Measurements from ENCODE around the gene HPDL.
A peak's percentile ranks its signal among the peaks of the same experiment; 100 is the strongest.

Gene HPDL

DNA sequence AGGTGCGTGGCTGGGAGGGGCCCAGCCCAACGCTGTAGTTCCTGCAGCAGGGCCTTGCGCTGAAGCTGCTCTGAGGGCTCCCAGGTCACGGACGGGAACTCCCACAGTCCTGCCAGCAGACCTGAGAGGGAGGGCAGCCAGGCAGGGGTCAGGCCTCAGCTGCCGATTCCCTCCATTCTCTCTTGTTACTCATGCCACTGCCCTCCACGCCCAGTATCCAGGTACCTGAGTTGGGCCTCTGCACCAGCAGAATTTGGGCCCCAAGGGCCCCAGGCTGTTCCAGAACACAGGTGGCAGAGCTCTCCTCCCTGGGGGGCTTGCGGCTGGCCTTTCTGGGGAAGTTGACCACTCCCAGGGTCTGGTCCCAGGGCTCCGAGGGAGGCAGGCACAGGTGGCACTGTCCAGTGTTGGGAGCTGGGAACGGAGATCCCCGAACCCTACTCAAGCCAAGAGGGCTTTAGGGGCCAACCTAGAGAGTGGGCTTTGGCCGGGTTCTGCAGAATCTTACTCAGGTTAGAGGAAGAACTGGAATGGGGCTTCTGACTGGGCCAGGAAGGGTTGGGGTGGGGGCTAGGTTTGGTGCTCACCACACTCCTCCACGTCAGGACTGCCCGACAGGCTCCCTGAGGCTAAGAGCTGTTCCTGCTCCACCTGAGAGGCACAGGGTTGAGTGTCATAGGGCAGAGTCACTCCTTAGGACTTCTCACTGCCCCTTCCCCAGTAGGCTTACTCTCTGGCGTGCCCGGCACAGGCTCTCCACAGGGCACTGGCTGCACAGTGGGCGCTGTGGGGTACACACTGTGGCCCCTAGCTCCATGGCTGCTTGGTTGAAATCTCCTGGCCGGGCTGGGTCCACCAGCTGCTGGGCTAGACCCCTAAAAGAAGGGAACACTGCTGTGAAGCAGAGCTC, 5.0 kb downstream of the HPDL start:
- Mint-ChIP-seq H3K27me3 (peaks cover under 1% of the 10 kb centered on the region), H3K4me1 (peaks cover 51% of the 10 kb centered on the region), H3K9me3 (no peaks in the 10 kb centered on the region), H3K36me3 (peaks cover 17% of the 10 kb centered on the region), H3K4me3 (no peak overlapping the region), H3K27ac (no peak overlapping the region)
- DNase-seq, result no peak
- CTCF ChIA-PET, result interaction anchor here (0.5 to 1.3 kb wide), 2 partner anchors 17 to 568 kb away, joined by 3 read pairs; no protein-coding TSS in a partner anchor

- CTCF ChIA-PET, result interaction anchor here (1.3 kb wide), 1 partner anchor 16 kb away, joined by 3 read pairs; no protein-coding TSS in a partner anchor
- DNase-seq, result no peak
Measured at GRCh38 chr1:45332346-45332720, 5.6 kb downstream of the HPDL start.

DNA sequence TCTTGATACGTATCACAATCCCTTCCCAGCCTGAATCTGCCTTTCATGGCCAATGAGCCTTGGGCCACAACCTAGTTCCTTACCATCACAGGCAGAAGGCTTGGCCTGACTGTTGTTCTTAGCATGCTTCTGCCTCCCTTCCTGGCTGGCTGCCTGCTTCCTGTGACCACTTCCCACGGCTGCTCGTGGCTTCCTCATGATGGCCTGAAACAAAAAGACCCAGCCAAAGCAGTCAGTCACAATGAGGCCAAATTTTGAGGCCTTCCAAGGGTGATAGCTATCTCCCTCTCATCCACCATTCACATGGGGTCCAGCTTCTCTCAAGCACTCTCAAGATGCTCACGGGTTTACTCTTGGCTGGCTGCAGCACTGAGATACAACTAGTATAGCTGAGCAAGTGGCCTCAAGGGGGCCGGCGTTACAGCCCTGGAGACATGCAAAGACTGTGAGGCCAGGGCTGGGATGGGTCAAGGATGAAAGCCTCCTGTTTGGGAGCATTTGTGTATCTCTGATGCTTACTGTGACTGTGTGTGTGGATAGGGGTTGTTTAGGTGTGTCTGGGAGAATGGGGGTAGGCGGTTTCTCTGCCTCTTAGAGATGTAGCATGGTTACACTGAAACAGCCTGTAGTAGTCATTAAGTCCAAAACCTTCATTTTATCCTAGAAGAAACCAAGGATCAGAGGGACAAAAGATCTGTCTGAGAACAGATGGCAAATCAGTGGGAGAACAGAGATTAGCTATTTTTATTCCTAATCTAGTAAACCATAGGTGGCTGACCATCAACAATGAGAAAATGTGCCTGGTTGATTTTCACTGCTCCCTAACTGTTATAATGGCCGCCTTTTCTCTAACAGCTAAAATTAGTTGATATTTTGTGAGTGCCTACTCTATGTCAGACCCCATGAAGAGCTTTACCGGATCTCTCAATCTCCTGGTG, 7.9 kb downstream of the HPDL start:
- peak overlapping the region; percentile 44 for H3K27ac Mint-ChIP-seq
- CTCF ChIA-PET, result interaction anchor here (1.5 kb wide), 1 partner anchor 158 kb away, joined by 4 read pairs; no protein-coding TSS in a partner anchor
- DNase-seq, result peak; percentile 33
- H3K36me3 Mint-ChIP-seq, result peaks cover 31% of the 10 kb centered on the region
- no peaks in the 10 kb centered on the region for H3K9me3 Mint-ChIP-seq
- H3K4me1 Mint-ChIP-seq, result peaks cover 51% of the 10 kb centered on the region
- no peak overlapping the region for H3K4me3 Mint-ChIP-seq
- H3K27me3 Mint-ChIP-seq, result no peaks in the 10 kb centered on the region

More at GRCh38 chr1:45332346-45332720, 5.6 kb downstream of the HPDL start:
- Mint-ChIP-seq H3K27me3 (no peaks in the 10 kb centered on the region), H3K4me1 (peaks cover 51% of the 10 kb centered on the region), H3K27ac (no peak overlapping the region), H3K9me3 (no peaks in the 10 kb centered on the region), H3K4me3 (no peak overlapping the region), H3K36me3 (peaks cover 19% of the 10 kb centered on the region)

DNA sequence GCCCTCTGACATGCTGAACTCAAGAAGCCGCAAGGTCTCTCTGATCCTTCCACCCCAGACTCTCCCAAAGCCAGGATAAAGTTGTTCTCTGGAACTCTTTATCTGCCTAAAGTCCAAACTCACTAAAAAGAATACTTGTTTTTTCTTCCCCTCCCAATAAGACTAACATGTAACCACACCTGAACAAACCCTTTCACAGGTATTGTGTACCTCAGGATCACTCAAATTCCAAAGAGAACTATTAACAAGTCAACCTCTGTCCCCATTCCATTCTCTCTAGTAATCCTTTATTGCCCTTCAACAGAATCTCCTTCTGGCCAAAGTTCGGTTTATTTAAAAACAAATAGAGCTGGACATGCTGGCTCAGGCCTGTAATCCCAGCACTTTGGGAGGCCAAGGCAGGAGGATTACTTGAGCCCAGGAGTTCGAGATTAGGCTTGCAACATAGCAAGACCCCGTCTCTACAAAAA, 9.2 kb downstream of the HPDL start:
- DNase-seq, result no peak
- H3K27ac Mint-ChIP-seq, result no peak overlapping the region

DNA sequence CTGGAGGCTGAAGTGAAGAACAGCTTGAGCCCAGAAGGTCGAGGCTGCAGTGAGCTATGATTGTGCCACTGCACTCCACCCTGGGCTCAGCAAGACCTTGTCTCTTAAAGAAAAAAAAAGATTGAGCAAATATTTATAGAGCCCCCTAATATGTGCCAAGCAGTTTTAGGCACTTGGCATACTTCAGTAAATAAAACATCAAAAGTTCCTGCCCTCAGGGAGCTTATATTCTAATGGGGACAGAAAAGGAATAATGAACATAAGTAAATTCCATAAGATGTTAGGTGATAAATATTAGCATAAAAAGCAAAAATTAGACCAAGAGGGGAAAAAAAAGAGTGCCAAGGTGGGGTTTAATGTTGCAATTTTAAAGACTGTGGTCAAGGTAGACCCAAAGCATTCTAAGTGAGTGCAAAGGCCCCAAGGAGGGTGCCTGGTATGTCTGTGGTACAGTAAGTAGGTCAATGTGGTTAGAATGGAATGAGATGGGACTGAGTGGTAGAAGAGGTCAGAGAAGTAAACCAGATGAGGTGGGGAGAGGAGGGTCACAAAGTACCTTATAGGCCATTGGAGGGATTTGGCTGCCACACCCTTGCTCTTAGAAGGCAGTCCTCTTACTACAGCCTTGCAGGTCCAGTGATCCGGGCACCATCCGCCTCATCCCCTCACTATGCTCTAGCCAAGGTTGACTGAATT, 11.1 kb downstream of the HPDL start:
- no peaks in the 10 kb centered on the region for H3K27me3 Mint-ChIP-seq
- peak overlapping the region; percentile 98 for H3K4me3 Mint-ChIP-seq

More for the DNA sequence above, 9.2 kb downstream of the HPDL start:
- no peak overlapping the region for H3K4me3 Mint-ChIP-seq
- no peaks in the 10 kb centered on the region for H3K9me3 Mint-ChIP-seq
- H3K4me1 Mint-ChIP-seq, result peaks cover 54% of the 10 kb centered on the region
- no peaks in the 10 kb centered on the region for H3K27me3 Mint-ChIP-seq
- peaks cover 31% of the 10 kb centered on the region for H3K36me3 Mint-ChIP-seq
- CTCF ChIA-PET, result no interaction called here

GRCh38 chr1:45339789-45340558, 13.3 kb downstream of the HPDL start, which contains the start of the genes MUTYH and TOE1:
MUTYH (minus strand) TSS chr1:45340440; CDS start chr1:45334505, 5,935 bp downstream.
TOE1 (plus strand) TSS chr1:45340170; CDS start chr1:45340253, 83 bp downstream.
- H3K27me3 Mint-ChIP-seq, result no peaks in the 10 kb centered on the region
- peak within 1 kb of the TSS; percentile 98 for H3K4me3 Mint-ChIP-seq
- H3K27ac Mint-ChIP-seq, result peak within 1 kb of the TSS; percentile 99
- peaks cover 36% of the 10 kb centered on the region for H3K36me3 Mint-ChIP-seq
- H3K9me3 Mint-ChIP-seq, result no peaks in the 10 kb centered on the region
- peaks cover 54% of the 10 kb centered on the region for H3K4me1 Mint-ChIP-seq
- peak; percentile 97 for DNase-seq
- CTCF ChIA-PET, result interaction anchor here (0.8 to 3.0 kb wide), 10 partner anchors 11 to 328 kb away, joined by 3 to 28 read pairs (median 6); partner anchors contain the start of gene TESK2

More for the DNA sequence above, 11.1 kb downstream of the HPDL start:
- DNase-seq, result no peak
- H3K9me3 Mint-ChIP-seq, result no peaks in the 10 kb centered on the region
- peaks cover 38% of the 10 kb centered on the region for H3K36me3 Mint-ChIP-seq
- CTCF ChIA-PET, result interaction anchor here (0.5 kb wide), 1 partner anchor 593 kb away, joined by 3 read pairs; no protein-coding TSS in a partner anchor
- H3K27ac Mint-ChIP-seq, result peak overlapping the region; percentile 61
- peaks cover 70% of the 10 kb centered on the region for H3K4me1 Mint-ChIP-seq

DNA sequence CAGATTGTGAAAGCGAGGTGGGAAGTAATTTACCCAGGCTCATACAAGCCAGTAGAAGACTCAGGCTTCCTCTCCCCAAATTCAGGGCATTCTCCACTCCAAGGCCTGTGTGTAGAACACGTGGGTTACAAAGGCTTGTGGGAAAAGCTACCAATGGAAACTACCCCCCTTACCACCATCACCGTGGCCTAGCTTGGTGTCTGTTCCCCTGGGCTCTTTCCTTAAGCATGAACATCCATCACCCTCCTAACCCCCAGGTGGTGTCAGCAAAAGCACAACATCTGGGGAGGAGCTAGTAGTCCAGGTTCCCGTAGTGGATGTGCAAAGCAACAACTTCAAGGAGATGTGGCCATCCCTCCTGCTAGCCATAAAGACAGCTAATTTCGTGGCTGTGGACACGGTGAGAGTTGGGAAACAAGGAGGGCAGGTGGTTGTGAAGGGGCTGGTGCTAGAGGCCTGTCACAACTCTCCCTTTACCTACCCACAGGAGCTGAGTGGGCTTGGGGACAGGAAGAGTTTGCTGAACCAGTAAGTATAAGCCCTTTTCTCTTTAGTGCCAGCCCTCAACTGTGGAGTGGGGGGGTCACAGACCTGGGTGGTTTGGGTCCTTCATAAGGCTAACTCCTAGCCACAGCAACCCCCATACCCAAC, 14.2 kb downstream of the HPDL start:
- peak; percentile 40 for DNase-seq
- peaks cover 41% of the 10 kb centered on the region for H3K36me3 Mint-ChIP-seq

GRCh38 chr1:45344499-45344898, 17.8 kb downstream of the HPDL start:
- Mint-ChIP-seq H3K27ac (no peak overlapping the region), H3K4me1 (peaks cover 21% of the 10 kb centered on the region), H3K4me3 (no peak overlapping the region), H3K9me3 (no peaks in the 10 kb centered on the region), H3K27me3 (no peaks in the 10 kb centered on the region), H3K36me3 (peaks cover 35% of the 10 kb centered on the region)
- CTCF ChIA-PET, result interaction anchor here (1.5 kb wide), 1 partner anchor 13 kb away, joined by 4 read pairs; no protein-coding TSS in a partner anchor
- DNase-seq, result no peak

More for the DNA sequence above, 14.2 kb downstream of the HPDL start:
- peak overlapping the region; percentile 99 for H3K27ac Mint-ChIP-seq
- peaks cover 45% of the 10 kb centered on the region for H3K4me1 Mint-ChIP-seq
- no peaks in the 10 kb centered on the region for H3K9me3 Mint-ChIP-seq
- no peaks in the 10 kb centered on the region for H3K27me3 Mint-ChIP-seq
- CTCF ChIA-PET, result interaction anchor here (0.6 to 3.0 kb wide), 8 partner anchors 10 to 327 kb away, joined by 3 to 28 read pairs (median 9); partner anchors contain the start of gene TESK2
- peak overlapping the region; percentile 98 for H3K4me3 Mint-ChIP-seq

- Mint-ChIP-seq H3K9me3 (no peaks in the 10 kb centered on the region), H3K27me3 (no peaks in the 10 kb centered on the region), H3K36me3 (peaks cover 35% of the 10 kb centered on the region), H3K27ac (no peak overlapping the region), H3K4me3 (no peak overlapping the region), H3K4me1 (peaks cover 18% of the 10 kb centered on the region)
- DNase-seq, result no peak
- CTCF ChIA-PET, result no interaction called here
Measured at GRCh38 chr1:45345014-45345413, 18.3 kb downstream of the HPDL start.

DNA sequence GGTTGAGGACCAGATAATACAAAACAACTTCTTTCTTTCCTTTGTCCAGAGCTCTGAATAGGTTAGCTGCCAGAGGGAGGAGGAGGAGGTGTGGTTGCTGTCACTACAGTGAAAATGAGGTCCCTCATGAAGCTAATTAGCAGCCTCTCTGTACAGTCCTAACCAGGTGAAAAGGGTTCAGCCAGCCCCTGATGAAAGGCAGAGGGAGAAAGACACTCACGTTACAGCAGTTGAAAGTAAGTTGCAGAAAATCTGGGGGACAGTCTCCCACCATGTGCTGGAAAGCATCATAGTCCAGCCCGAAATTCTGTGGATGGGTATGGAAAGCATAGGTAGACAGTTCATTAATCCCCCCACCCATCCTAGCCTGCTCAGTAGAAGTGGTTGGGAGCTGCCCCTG, 19.8 kb downstream of the HPDL start:
- Mint-ChIP-seq H3K36me3 (peaks cover 32% of the 10 kb centered on the region), H3K4me3 (no peak overlapping the region), H3K9me3 (no peaks in the 10 kb centered on the region), H3K27ac (peak overlapping the region; percentile 70), H3K4me1 (peaks cover 12% of the 10 kb centered on the region), H3K27me3 (no peaks in the 10 kb centered on the region)
- no peak for DNase-seq
- CTCF ChIA-PET, result no interaction called here

GRCh38 chr1:45348020-45348419, 21.3 kb downstream of the HPDL start:
- Mint-ChIP-seq H3K4me1 (no peaks in the 10 kb centered on the region), H3K27ac (no peak overlapping the region), H3K36me3 (peaks cover 22% of the 10 kb centered on the region), H3K9me3 (no peaks in the 10 kb centered on the region), H3K27me3 (no peaks in the 10 kb centered on the region), H3K4me3 (no peak overlapping the region)
- CTCF ChIA-PET, result interaction anchor here (1.3 to 4.6 kb wide), 3 partner anchors 11 to 145 kb away, joined by 3 to 20 read pairs (median 8); no protein-coding TSS in a partner anchor
- no peak for DNase-seq

- no peak overlapping the region for H3K4me3 Mint-ChIP-seq
- no peak for DNase-seq
- peaks cover 21% of the 10 kb centered on the region for H3K36me3 Mint-ChIP-seq
- H3K27ac Mint-ChIP-seq, result no peak overlapping the region
- CTCF ChIA-PET, result interaction anchor here (1.3 to 4.6 kb wide), 3 partner anchors 10 to 144 kb away, joined by 3 to 20 read pairs (median 8); no protein-coding TSS in a partner anchor
- no peaks in the 10 kb centered on the region for H3K27me3 Mint-ChIP-seq
- H3K9me3 Mint-ChIP-seq, result no peaks in the 10 kb centered on the region
- no peaks in the 10 kb centered on the region for H3K4me1 Mint-ChIP-seq
Measured at GRCh38 chr1:45348609-45348965, 21.9 kb downstream of the HPDL start.

All from activated naive CD4-positive, alpha-beta T cell treated with anti-CD3 and anti-CD28 coated beads, Interleukin-2, amount 10 ng/mL, durations not matched to agents 7 days and 5 days (primary cell).